ENCODE results near the gene GLIPR2. TPM values are rescaled to one million over a fixed set of nuclear protein-coding genes. Genes with fewer than 3 reads are reported as not detected.

The GLIPR2 gene
- polyA plus RNA-seq, 1 donor (not counting 4 experiments of a cell fraction or from before 2014, with no cell fraction given) = 3.7 TPM

- Histone ChIP-seq H2AFZ (ENCODE audit: control insufficient read depth, low read length) (no peak overlapping the region), H3K4me1 (ENCODE audit: control insufficient read depth, extremely low read depth, insufficient read depth, low read length) (peaks cover 7% of the 10 kb centered on the region), H3K36me3 (ENCODE audit: control insufficient read depth in 2 of 2, extremely low read depth in 1 of 2, insufficient read depth in 2 of 2, low read length in 2 of 2) (no peaks in the 10 kb centered on the region), H3K79me2 (ENCODE audit: control insufficient read depth, insufficient read depth, low read length) (no peaks in the 10 kb centered on the region), H3K9me1 (ENCODE audit: control insufficient read depth, extremely low read depth, insufficient read depth, low read length) (no peaks in the 10 kb centered on the region), H3K9ac (ENCODE audit: control insufficient read depth, extremely low read depth, insufficient read depth, low read length) (no peak overlapping the region), H4K20me1 (ENCODE audit: control insufficient read depth, extremely low read depth, insufficient read depth, low read length) (no peaks in the 10 kb centered on the region), H3K27ac (ENCODE audit: control insufficient read depth, insufficient read depth, low read length) (no peak overlapping the region), H3K27me3 (ENCODE audit: control insufficient read depth, extremely low read depth, insufficient read depth, low read length) (peaks cover 2% of the 10 kb centered on the region), H3K9me3 (ENCODE audit: control insufficient read depth, low read depth, low read length) (no peaks in the 10 kb centered on the region), H3K4me2 (ENCODE audit: control insufficient read depth, extremely low read depth, insufficient read depth, low read depth, low read length) (no peak overlapping the region), H3K4me3 (ENCODE audit: control insufficient read depth in 2 of 3, extremely low read depth in 1 of 3, insufficient read depth in 2 of 3, low read depth in 1 of 3, low read length in 3 of 3) (no peak overlapping the region)
- dilution Hi-C loops (cut with MboI; ENCODE audit: extremely low pct_ligation_motif_present, low sequenced_read_pairs) = no loop called here
- DNase-seq (ENCODE audit: low read depth, low spot score) = no peak
- no peak for FAIRE-seq
- TF ChIP-seq, protein P1, sequence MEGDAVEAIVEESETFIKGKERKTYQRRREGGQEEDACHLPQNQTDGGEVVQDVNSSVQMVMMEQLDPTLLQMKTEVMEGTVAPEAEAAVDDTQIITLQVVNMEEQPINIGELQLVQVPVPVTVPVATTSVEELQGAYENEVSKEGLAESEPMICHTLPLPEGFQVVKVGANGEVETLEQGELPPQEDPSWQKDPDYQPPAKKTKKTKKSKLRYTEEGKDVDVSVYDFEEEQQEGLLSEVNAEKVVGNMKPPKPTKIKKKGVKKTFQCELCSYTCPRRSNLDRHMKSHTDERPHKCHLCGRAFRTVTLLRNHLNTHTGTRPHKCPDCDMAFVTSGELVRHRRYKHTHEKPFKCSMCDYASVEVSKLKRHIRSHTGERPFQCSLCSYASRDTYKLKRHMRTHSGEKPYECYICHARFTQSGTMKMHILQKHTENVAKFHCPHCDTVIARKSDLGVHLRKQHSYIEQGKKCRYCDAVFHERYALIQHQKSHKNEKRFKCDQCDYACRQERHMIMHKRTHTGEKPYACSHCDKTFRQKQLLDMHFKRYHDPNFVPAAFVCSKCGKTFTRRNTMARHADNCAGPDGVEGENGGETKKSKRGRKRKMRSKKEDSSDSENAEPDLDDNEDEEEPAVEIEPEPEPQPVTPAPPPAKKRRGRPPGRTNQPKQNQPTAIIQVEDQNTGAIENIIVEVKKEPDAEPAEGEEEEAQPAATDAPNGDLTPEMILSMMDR (optimal IDR thresholded peaks at IDR 0.05 in 1 of 3, IDR thresholded peaks at IDR 0.05 in 1 of 3, conservative IDR thresholded peaks at IDR 0.05 in 1 of 3; ENCODE audit: extremely low read depth in 1 of 3, insufficient read depth in 2 of 3, low read length in 3 of 3) = no peak
- TF ChIP-seq EZH2 (IDR thresholded peaks at IDR 0.05; ENCODE audit: low read length) = no peak
These were observed 24.7 kb downstream of the GLIPR2 start for GRCh38 chr9:36161187-36161586.

- H4K20me1 ChIP-seq (ENCODE audit: control insufficient read depth, extremely low read depth, insufficient read depth, low read length) = no peaks in the 10 kb centered on the region
- no peak overlapping the region for H3K9ac ChIP-seq (ENCODE audit: control insufficient read depth, extremely low read depth, insufficient read depth, low read length)
- H3K36me3 ChIP-seq (ENCODE audit: control insufficient read depth in 2 of 2, extremely low read depth in 1 of 2, insufficient read depth in 2 of 2, low read length in 2 of 2) = no peaks in the 10 kb centered on the region
- no peak overlapping the region for H3K4me2 ChIP-seq (ENCODE audit: control insufficient read depth, extremely low read depth, insufficient read depth, low read depth, low read length)
- H3K27ac ChIP-seq (ENCODE audit: control insufficient read depth, insufficient read depth, low read length) = no peak overlapping the region
- DNase-seq (ENCODE audit: low read depth, low spot score) (no peak), FAIRE-seq (no peak)
- no peaks in the 10 kb centered on the region for H3K79me2 ChIP-seq (ENCODE audit: control insufficient read depth, insufficient read depth, low read length)
- H3K9me1 ChIP-seq (ENCODE audit: control insufficient read depth, extremely low read depth, insufficient read depth, low read length) = no peaks in the 10 kb centered on the region
- no peak for TF ChIP-seq EZH2 (IDR thresholded peaks at IDR 0.05; ENCODE audit: low read length)
- TF ChIP-seq, protein P1 (optimal IDR thresholded peaks at IDR 0.05 in 1 of 3, IDR thresholded peaks at IDR 0.05 in 1 of 3, conservative IDR thresholded peaks at IDR 0.05 in 1 of 3; ENCODE audit: extremely low read depth in 1 of 3, insufficient read depth in 2 of 3, low read length in 3 of 3) = no peak
- H3K4me1 ChIP-seq (ENCODE audit: control insufficient read depth, extremely low read depth, insufficient read depth, low read length) = peaks cover 10% of the 10 kb centered on the region
- H3K4me3 ChIP-seq (ENCODE audit: control insufficient read depth in 2 of 3, extremely low read depth in 1 of 3, insufficient read depth in 2 of 3, low read depth in 1 of 3, low read length in 3 of 3) = no peak overlapping the region
- peaks cover 2% of the 10 kb centered on the region for H3K27me3 ChIP-seq (ENCODE audit: control insufficient read depth, extremely low read depth, insufficient read depth, low read length)
- H3K9me3 ChIP-seq (ENCODE audit: control insufficient read depth, low read depth, low read length) = no peaks in the 10 kb centered on the region
- dilution Hi-C loops (cut with MboI; ENCODE audit: extremely low pct_ligation_motif_present, low sequenced_read_pairs) = no loop called here
- H2AFZ ChIP-seq (ENCODE audit: control insufficient read depth, low read length) = no peak overlapping the region
These were observed 25.7 kb downstream of the GLIPR2 start for GRCh38 chr9:36162211-36162738.

All from keratinocyte (primary cell).